Neural cell (in vitro differentiated cells): ENCODE results near the gene NEU2. TPM values are rescaled to one million over a fixed set of nuclear protein-coding genes. Genes with fewer than 3 reads are reported as not detected.

ENCODE experiments used
- H2AFZ ChIP-seq: fragments of 200-600, 300-800 bp; sonication (generic), shearing (Covaris generic); 2 replicates; pipeline ENCODE4 v1.6.0; 2014; ENCODE audit warnings: low read depth, mild to moderate bottlenecking, antibody characterized with exemption, low read length, moderate library complexity
- H3F3A ChIP-seq: fragments of 200-600 bp; shearing (Covaris generic); 2 replicates; pipeline ENCODE4 v1.6.1; 2016; ENCODE audit warnings: mild to moderate bottlenecking, moderate library complexity, mixed read lengths, antibody characterized with exemption, low read length; ENCODE audit not compliant: insufficient read depth, poor library complexity, severe bottlenecking
- H3K27ac ChIP-seq: fragments of 200-600, 300-800 bp; sonication (generic), shearing (Covaris generic); 2 replicates; pipeline ENCODE4 v1.5.1; 2014; ENCODE audit warnings: mild to moderate bottlenecking, low read length, moderate library complexity
- H3K27me3 ChIP-seq: fragments of 300-800, 200-600 bp; sonication (generic), shearing (Covaris generic); 2 replicates; pipeline ENCODE4 v1.6.0; 2014; ENCODE audit warnings: mild to moderate bottlenecking, low read depth, low read length, moderate library complexity; ENCODE audit not compliant: insufficient read depth
- H3K36me3 ChIP-seq: fragments of 300-800, 200-600 bp; sonication (generic), shearing (Covaris generic); 2 replicates; pipeline ENCODE4 v1.5.1; 2014; ENCODE audit warnings: mild to moderate bottlenecking, antibody characterized with exemption, low read length, moderate library complexity; ENCODE audit not compliant: insufficient read depth
- H3K4me2 ChIP-seq: fragments of 300-800, 200-600 bp; sonication (generic), shearing (Covaris generic); 2 replicates; pipeline ENCODE4 v1.6.0; 2014; ENCODE audit warnings: mild to moderate bottlenecking, low read length
- H3K4me3 ChIP-seq: fragments of 300-800, 200-600 bp; sonication (generic), shearing (Covaris generic); 2 replicates; pipeline ENCODE4 v1.5.1; 2014; ENCODE audit warnings: mild to moderate bottlenecking, low read length, moderate library complexity
- H3K79me2 ChIP-seq: fragments of 200-600 bp; shearing (Covaris generic); replicated peaks from 2 replicates; pipeline ENCODE4 v1.6.0; 2014; ENCODE audit warnings: mild to moderate bottlenecking, low read length, moderate library complexity; ENCODE audit not compliant: insufficient read depth
- H3K9ac ChIP-seq: fragments of 300-800, 200-600 bp; sonication (generic), shearing (Covaris generic); 2 replicates; pipeline ENCODE4 v1.6.1; 2016; ENCODE audit warnings: mild to moderate bottlenecking, low read length, mixed read lengths
- H3K9me2 ChIP-seq: fragments of 200-600 bp; shearing (Covaris generic); 2 replicates; pipeline ENCODE4 v1.6.1; 2016; ENCODE audit warnings: mild to moderate bottlenecking, low read length, mixed read lengths; ENCODE audit not compliant: insufficient read depth
- H3K9me3 ChIP-seq: fragments of 200-600, 300-800 bp; sonication (generic), shearing (Covaris generic); 2 replicates; pipeline ENCODE4 v1.6.1; 2016; ENCODE audit warnings: mild to moderate bottlenecking, mixed run types, low read length, moderate library complexity, mixed read lengths
- H4K20me1 ChIP-seq: fragments of 200-600 bp; shearing (Covaris generic); 2 replicates; pipeline ENCODE4 v1.6.1; 2016; ENCODE audit warnings: mild to moderate bottlenecking, mixed run types; ENCODE audit not compliant: insufficient read depth
- EP300 ChIP-seq: fragments of 450-650 bp; conservative IDR thresholded peaks from 2 replicates; pipeline ENCODE4 v1.6.1; 2014; ENCODE audit warnings: antibody characterized with exemption, mild to moderate bottlenecking, moderate library complexity; ENCODE audit not compliant: poor library complexity, severe bottlenecking
- EZH2 ChIP-seq: fragments of 200-600, 300-800 bp; shearing (Covaris generic), sonication (generic); IDR thresholded peaks from 2 replicates; pipeline ENCODE4 v1.6.1; 2014; ENCODE audit warnings: antibody characterized with exemption, low read length, borderline replicate concordance, mild to moderate bottlenecking; ENCODE audit not compliant: insufficient read depth, poor library complexity, severe bottlenecking
- MXI1 ChIP-seq: fragments of 450-650 bp; conservative IDR thresholded peaks from 2 replicates; pipeline ENCODE4 v1.6.1; 2014; ENCODE audit warnings: antibody characterized with exemption, mild to moderate bottlenecking; ENCODE audit not compliant: poor library complexity, severe bottlenecking
- POLR2AphosphoS5 ChIP-seq: IDR thresholded peaks from 2 replicates; pipeline ENCODE4 v1.6.1; 2012
- RAD21 ChIP-seq: fragments of 450-650 bp; conservative IDR thresholded peaks from 2 replicates; pipeline ENCODE4 v1.6.1; 2014; ENCODE audit warnings: antibody characterized with exemption, mild to moderate bottlenecking, moderate library complexity
- SMC3 ChIP-seq: fragments of 450-650 bp; conservative IDR thresholded peaks from 2 replicates; pipeline ENCODE4 v1.6.1; 2014; ENCODE audit warnings: antibody characterized with exemption, mild to moderate bottlenecking, moderate library complexity; ENCODE audit not compliant: poor library complexity
- TAF1 ChIP-seq: IDR thresholded peaks from 2 replicates; pipeline ENCODE4 v1.6.1; 2012; ENCODE audit warnings: low read depth
- polyA plus RNA-seq: library from polyadenylated mRNA; depleted of rRNA; stranded (reverse); fragments of >200 nt; gene quantifications from 2 replicates; pipeline ENCODE4 v1.2.3, GENCODE V29; 2014
- TF ChIP-seq, protein P1 (sequence below): fragments of 450-650 bp; IDR thresholded peaks from 2 replicates; pipeline ENCODE4 v1.5.1; 2014; ENCODE audit warnings: antibody characterized with exemption, mild to moderate bottlenecking, moderate library complexity; ENCODE audit not compliant: poor library complexity, severe bottlenecking
- TF ChIP-seq, protein P2 (sequence below): IDR thresholded peaks from 2 replicates; pipeline ENCODE4 v1.6.1; 2012; ENCODE audit warnings: borderline replicate concordance

NEU2 gene
- polyA plus RNA-seq, 1 donor from 2014 or later = not detected

DNA sequence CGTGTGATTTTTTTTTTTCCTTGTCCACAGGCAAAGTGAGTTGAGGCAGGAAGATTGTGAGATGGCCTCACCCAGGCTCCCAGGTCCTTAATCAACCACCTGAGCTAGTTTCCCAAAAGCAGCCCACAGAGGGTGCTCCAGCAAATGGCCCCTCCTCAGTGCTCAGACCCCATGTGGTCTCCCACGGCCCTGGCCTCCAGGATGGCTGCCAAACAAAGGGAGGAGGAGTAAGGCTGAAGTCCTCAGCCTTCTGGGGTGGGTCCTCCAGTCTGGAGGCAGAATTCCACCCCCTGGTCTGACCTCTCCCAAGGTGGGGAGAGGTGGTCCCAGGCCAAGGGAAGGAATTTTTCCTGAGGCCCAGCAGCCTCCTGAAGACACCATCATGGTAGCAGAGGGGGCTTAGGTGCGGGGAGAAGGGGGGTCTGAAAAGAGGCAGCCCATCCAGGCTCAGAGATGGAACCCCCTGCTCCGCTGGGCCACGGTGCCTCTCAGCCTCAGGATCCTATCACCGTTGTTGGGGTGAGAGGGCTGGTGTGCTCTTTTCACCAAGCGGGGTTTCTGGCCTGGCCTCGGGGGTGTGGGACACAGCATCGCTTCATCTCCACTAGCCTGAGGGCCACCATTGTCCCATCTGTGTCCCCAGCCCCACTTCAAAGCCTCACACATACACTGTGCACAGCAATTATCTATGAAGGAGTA, 21.8 kb upstream of the NEU2 start (continued):
- no peak for TF ChIP-seq EZH2

DNA sequence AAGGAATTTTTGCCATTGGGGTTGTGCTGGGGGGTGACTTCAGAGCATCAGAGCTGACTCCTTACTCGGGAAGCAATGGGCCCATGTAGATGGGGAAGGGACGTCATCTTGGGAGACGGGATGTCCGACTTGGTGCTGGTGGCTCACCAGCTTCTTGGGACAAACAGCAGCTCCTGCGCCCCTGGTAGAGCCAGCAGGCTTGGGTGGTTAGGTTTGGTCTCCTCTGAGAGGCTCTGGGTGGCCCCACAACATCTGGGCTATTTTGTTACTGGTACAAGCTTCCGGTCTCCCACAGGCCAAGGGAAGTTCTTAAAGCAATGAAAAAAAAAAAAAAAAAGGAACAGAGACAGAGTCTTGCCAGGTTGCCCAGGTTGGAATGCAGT, 21.2 kb upstream of the NEU2 start:
- H3K9me2 ChIP-seq = no peaks in the 10 kb centered on the region

DNA sequence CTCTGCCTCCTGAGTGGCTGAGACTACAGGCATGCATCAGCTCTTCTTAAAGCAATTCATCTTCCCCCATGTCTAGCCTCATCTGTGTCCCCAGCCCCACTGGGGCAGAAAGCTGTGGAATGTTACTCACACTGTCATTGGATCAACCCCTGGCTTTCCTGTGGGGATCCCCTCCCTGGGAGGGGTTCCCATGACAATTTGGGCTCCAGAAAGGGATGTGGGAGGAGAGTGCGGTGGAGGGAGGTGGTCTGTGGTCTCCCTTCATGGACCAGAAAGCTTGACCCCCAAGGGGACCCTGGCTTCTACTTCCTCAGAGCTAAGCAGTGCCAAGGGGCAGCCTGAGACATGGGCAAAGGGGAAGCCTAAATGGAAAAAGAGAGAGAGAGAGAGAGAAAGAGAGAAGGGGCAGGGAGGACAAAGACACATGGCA, 20.8 kb upstream of the NEU2 start:
- no peaks in the 10 kb centered on the region for H3K9me3 ChIP-seq
- no peak overlapping the region for H3K4me2 ChIP-seq
- H3K79me2 ChIP-seq = no peaks in the 10 kb centered on the region
- H3K9me2 ChIP-seq = no peaks in the 10 kb centered on the region
- H4K20me1 ChIP-seq = no peaks in the 10 kb centered on the region
- H2AFZ ChIP-seq = no peak overlapping the region
- H3K4me3 ChIP-seq = no peak overlapping the region
- no peak overlapping the region for H3K9ac ChIP-seq
- no peaks in the 10 kb centered on the region for H3K36me3 ChIP-seq
- TF ChIP-seq, protein P1, sequence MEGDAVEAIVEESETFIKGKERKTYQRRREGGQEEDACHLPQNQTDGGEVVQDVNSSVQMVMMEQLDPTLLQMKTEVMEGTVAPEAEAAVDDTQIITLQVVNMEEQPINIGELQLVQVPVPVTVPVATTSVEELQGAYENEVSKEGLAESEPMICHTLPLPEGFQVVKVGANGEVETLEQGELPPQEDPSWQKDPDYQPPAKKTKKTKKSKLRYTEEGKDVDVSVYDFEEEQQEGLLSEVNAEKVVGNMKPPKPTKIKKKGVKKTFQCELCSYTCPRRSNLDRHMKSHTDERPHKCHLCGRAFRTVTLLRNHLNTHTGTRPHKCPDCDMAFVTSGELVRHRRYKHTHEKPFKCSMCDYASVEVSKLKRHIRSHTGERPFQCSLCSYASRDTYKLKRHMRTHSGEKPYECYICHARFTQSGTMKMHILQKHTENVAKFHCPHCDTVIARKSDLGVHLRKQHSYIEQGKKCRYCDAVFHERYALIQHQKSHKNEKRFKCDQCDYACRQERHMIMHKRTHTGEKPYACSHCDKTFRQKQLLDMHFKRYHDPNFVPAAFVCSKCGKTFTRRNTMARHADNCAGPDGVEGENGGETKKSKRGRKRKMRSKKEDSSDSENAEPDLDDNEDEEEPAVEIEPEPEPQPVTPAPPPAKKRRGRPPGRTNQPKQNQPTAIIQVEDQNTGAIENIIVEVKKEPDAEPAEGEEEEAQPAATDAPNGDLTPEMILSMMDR = no peak
- TF ChIP-seq RAD21 = no peak
- TF ChIP-seq EP300 = no peak
- TF ChIP-seq POLR2AphosphoS5 = no peak
- no peak for TF ChIP-seq EZH2
- TF ChIP-seq, protein P2, sequence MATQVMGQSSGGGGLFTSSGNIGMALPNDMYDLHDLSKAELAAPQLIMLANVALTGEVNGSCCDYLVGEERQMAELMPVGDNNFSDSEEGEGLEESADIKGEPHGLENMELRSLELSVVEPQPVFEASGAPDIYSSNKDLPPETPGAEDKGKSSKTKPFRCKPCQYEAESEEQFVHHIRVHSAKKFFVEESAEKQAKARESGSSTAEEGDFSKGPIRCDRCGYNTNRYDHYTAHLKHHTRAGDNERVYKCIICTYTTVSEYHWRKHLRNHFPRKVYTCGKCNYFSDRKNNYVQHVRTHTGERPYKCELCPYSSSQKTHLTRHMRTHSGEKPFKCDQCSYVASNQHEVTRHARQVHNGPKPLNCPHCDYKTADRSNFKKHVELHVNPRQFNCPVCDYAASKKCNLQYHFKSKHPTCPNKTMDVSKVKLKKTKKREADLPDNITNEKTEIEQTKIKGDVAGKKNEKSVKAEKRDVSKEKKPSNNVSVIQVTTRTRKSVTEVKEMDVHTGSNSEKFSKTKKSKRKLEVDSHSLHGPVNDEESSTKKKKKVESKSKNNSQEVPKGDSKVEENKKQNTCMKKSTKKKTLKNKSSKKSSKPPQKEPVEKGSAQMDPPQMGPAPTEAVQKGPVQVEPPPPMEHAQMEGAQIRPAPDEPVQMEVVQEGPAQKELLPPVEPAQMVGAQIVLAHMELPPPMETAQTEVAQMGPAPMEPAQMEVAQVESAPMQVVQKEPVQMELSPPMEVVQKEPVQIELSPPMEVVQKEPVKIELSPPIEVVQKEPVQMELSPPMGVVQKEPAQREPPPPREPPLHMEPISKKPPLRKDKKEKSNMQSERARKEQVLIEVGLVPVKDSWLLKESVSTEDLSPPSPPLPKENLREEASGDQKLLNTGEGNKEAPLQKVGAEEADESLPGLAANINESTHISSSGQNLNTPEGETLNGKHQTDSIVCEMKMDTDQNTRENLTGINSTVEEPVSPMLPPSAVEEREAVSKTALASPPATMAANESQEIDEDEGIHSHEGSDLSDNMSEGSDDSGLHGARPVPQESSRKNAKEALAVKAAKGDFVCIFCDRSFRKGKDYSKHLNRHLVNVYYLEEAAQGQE = no peak
- no peaks in the 10 kb centered on the region for H3F3A ChIP-seq
- no peaks in the 10 kb centered on the region for H3K27me3 ChIP-seq
- H3K27ac ChIP-seq = no peak overlapping the region

More for the DNA sequence above, 21.2 kb upstream of the NEU2 start:
- no peak overlapping the region for H3K27ac ChIP-seq
- no peaks in the 10 kb centered on the region for H3K9me3 ChIP-seq
- no peak overlapping the region for H3K4me2 ChIP-seq
- H3K79me2 ChIP-seq = no peaks in the 10 kb centered on the region
- H3K36me3 ChIP-seq = no peaks in the 10 kb centered on the region
- H3F3A ChIP-seq = no peaks in the 10 kb centered on the region
- H4K20me1 ChIP-seq = no peaks in the 10 kb centered on the region
- H3K4me3 ChIP-seq = no peak overlapping the region
- no peak for TF ChIP-seq EZH2
- TF ChIP-seq, protein P1 = no peak
- TF ChIP-seq POLR2AphosphoS5 = no peak
- TF ChIP-seq RAD21 = no peak
- no peak for TF ChIP-seq MXI1
- no peak for TF ChIP-seq SMC3
- TF ChIP-seq TAF1 = no peak
- TF ChIP-seq, protein P2 = no peak
- no peak for TF ChIP-seq EP300
- H3K27me3 ChIP-seq = no peaks in the 10 kb centered on the region
- no peak overlapping the region for H2AFZ ChIP-seq
- no peak overlapping the region for H3K9ac ChIP-seq
